CD4-positive, CD25-positive, alpha-beta regulatory T cell (primary cell): ENCODE results near the gene NCOA5. TPM values are rescaled to one million over a fixed set of nuclear protein-coding genes. Genes with fewer than 3 reads are reported as not detected.

Source experiments
- ATAC-seq, 2 donors: fragments of 150-1000 bp; cut with Tn5 transposase; one replicate each; pipeline ENCODE4 v1.10.0; 2021; ENCODE audit warnings: low read depth in 2 of 2, moderate number of reproducible peaks in 2 of 2, moderate library complexity in 1 of 2
- DNase-seq, 3 donors: peaks; one replicate each; pipeline versions ENCODE4 v3.0.0 to v3.0.0-alpha.2; 2012 to 2022; ENCODE audit warnings: mixed read lengths in 1 of 3
- H3K27ac ChIP-seq: one replicate; pipeline ENCODE4 v1.7.0; 2013; ENCODE audit warnings: mild to moderate bottlenecking, low read length; ENCODE audit not compliant: insufficient read depth, poor library complexity, severe bottlenecking
- H3K27me3 ChIP-seq: one replicate; pipeline ENCODE4 v1.7.0; 2013; ENCODE audit warnings: low read length; ENCODE audit not compliant: control insufficient read depth, insufficient read depth
- H3K36me3 ChIP-seq: one replicate; pipeline ENCODE4 v1.7.0; 2013; ENCODE audit warnings: mild to moderate bottlenecking, low read length, moderate library complexity; ENCODE audit not compliant: control insufficient read depth, insufficient read depth
- H3K4me1 ChIP-seq: 2 replicates; pipeline ENCODE4 v1.7.0; 2013; ENCODE audit warnings: mild to moderate bottlenecking, low read length; ENCODE audit not compliant: insufficient read depth, control insufficient read depth, poor library complexity, severe bottlenecking
- H3K4me3 ChIP-seq: one replicate; pipeline ENCODE4 v1.7.0; 2013; ENCODE audit warnings: low read depth, mild to moderate bottlenecking, low read length, moderate library complexity
- H3K9me3 ChIP-seq, 2 experiments: 1 replicate in 1 of 2; 2 replicates in 1 of 2; pipeline ENCODE4 v1.7.0; 2013; ENCODE audit warnings: low read length in 2 of 2, mild to moderate bottlenecking in 1 of 2, moderate library complexity in 1 of 2; ENCODE audit not compliant: control insufficient read depth in 2 of 2
- H3K27ac Mint-ChIP-seq, 3 donors: one replicate each; pipeline ENCODE4 v1.8.0; 2020 to 2022; ENCODE audit warnings: mild to moderate bottlenecking in 3 of 3, mixed read lengths in 3 of 3, moderate library complexity in 2 of 3
- H3K27me3 Mint-ChIP-seq: one replicate; pipeline ENCODE4 v1.8.0; 2022; ENCODE audit warnings: mild to moderate bottlenecking, mixed read lengths
- H3K36me3 Mint-ChIP-seq: one replicate; pipeline ENCODE4 v1.8.0; 2020; ENCODE audit warnings: mixed read lengths
- H3K4me1 Mint-ChIP-seq, 4 donors: one replicate each; pipeline ENCODE4 v1.8.0; 2020 to 2022; ENCODE audit warnings: mixed read lengths in 4 of 4, mild to moderate bottlenecking in 1 of 4
- H3K4me3 Mint-ChIP-seq, 4 donors: one replicate each; pipeline ENCODE4 v1.8.0; 2020 to 2022; ENCODE audit warnings: mild to moderate bottlenecking in 4 of 4, mixed read lengths in 4 of 4, moderate library complexity in 3 of 4
- H3K9me3 Mint-ChIP-seq, 7 donors: one replicate each; pipeline ENCODE4 v1.8.0; 2020 to 2022; ENCODE audit warnings: mixed read lengths in 7 of 7, mild to moderate bottlenecking in 3 of 7, moderate library complexity in 2 of 7
- polyA plus RNA-seq, 4 donors: library from polyadenylated mRNA; unstranded; fragments of 300-500 nt; fragmentation: Illumina TruSeq; gene quantifications; one replicate each; pipeline ENCODE4 v1.2.3, GENCODE V29; 2021
- total RNA-seq: library from RNA; stranded (reverse); gene quantifications from one replicate; pipeline ENCODE4 v1.2.3, GENCODE V29; 2022

NCOA5 gene
- total and polyA plus RNA-seq, 5 donors from 2014 or later: 20.1 to 38.5 (median 31.2) TPM

DNA sequence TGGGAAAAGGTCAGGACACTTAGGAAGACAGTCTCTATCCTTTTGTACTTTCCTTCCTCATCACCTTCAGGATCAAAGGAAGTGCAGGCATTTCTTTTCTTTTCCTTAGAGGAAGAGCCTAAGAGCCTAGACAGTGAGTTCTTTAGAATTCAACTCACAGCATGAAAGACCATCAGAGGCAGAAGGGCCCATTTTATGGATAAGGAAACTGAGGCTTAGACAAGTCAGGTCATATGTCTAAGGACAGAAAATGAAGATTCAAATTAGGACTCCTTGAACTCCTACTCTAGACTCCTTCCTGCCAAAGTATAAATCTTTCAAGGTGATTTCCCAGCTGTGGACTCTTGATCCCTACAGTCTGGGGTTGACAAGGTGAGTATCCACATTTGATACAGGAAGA is 39.9 kb downstream of the NCOA5 start:
- H3K36me3 Mint-ChIP-seq: no peaks in the 10 kb centered on the region
- H3K9me3 Mint-ChIP-seq: peaks cover 0 to 2% (median 0%) of the 10 kb centered on the region in 7 donors
- peaks cover 9% of the 10 kb centered on the region for H3K27me3 Mint-ChIP-seq
- H3K27ac Mint-ChIP-seq: no peak overlapping the region
- H3K4me1 ChIP-seq: no peaks in the 10 kb centered on the region
- H3K27ac ChIP-seq: no peak overlapping the region
- no peak overlapping the region for H3K4me3 ChIP-seq
- no peaks in the 10 kb centered on the region for H3K27me3 ChIP-seq
- no peaks in the 10 kb centered on the region for H3K9me3 ChIP-seq
- no peaks in the 10 kb centered on the region for H3K36me3 ChIP-seq
- ATAC-seq (no peak), DNase-seq (no peak)
- no peak overlapping the region for H3K4me3 Mint-ChIP-seq
- H3K4me1 Mint-ChIP-seq: no peaks in the 10 kb centered on the region

DNA sequence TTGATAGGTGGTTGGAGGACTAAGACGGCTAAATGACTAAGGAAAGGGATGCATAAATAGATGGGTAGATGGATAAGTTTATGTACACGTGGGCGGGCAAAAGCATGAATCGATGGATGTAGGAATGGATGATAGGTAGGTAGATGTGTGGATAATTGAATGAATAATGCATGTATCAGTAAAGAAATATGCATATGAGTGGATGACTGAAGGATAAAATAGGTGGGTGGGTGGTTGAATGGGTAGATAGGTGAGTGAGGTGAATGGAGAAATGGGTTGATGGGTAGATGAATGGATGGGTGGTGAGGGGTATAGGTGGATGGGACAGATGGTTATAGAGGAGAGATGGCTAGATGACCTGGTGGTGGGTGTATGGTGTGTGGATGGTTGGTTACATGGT is 40.6 kb downstream of the NCOA5 start:
- Mint-ChIP-seq H3K4me1 (no peaks in the 10 kb centered on the region), H3K9me3 (peaks cover 0 to 2% (median 0%) of the 10 kb centered on the region in 7 donors), H3K27me3 (peaks cover 12% of the 10 kb centered on the region), H3K27ac (no peak overlapping the region), H3K4me3 (no peak overlapping the region), H3K36me3 (no peaks in the 10 kb centered on the region)
- no peaks in the 10 kb centered on the region for H3K4me1 ChIP-seq
- ATAC-seq: no peak
- no peak overlapping the region for H3K27ac ChIP-seq
- no peaks in the 10 kb centered on the region for H3K9me3 ChIP-seq
- no peaks in the 10 kb centered on the region for H3K36me3 ChIP-seq
- H3K4me3 ChIP-seq: no peak overlapping the region
- no peaks in the 10 kb centered on the region for H3K27me3 ChIP-seq
- DNase-seq: no peak

DNA sequence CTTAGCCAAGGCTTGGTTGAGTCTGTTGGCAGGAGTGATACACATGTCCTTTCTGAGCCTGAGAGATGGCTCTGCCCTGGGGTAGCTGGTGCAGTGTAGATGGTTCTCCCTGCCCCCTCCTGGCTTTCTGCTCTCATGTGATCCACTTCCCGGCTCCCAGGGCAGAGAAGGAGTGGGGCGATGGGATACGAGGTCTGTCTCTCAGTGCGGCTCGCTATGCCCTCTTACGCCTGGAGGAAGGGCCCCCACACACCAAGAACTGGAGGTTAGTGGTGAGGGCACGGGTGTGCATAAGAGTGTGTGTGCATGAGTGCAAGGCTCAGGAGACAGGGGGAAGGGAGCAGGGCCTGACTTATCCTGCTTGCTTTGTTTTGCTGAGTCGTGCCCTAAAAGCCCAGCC is 41.9 kb downstream of the NCOA5 start:
- peaks cover 0 to 2% (median 0%) of the 10 kb centered on the region in 7 donors for H3K9me3 Mint-ChIP-seq
- Histone ChIP-seq H3K36me3 (no peaks in the 10 kb centered on the region), H3K9me3 (no peaks in the 10 kb centered on the region), H3K27me3 (no peaks in the 10 kb centered on the region), H3K4me3 (no peak overlapping the region), H3K27ac (no peak overlapping the region), H3K4me1 (no peaks in the 10 kb centered on the region)
- peaks cover 18% of the 10 kb centered on the region for H3K27me3 Mint-ChIP-seq
- no peaks in the 10 kb centered on the region for H3K36me3 Mint-ChIP-seq
- H3K4me3 Mint-ChIP-seq: no peak overlapping the region
- ATAC-seq: no peak
- no peak for DNase-seq
- H3K4me1 Mint-ChIP-seq: no peaks in the 10 kb centered on the region
- H3K27ac Mint-ChIP-seq: no peak overlapping the region

DNA sequence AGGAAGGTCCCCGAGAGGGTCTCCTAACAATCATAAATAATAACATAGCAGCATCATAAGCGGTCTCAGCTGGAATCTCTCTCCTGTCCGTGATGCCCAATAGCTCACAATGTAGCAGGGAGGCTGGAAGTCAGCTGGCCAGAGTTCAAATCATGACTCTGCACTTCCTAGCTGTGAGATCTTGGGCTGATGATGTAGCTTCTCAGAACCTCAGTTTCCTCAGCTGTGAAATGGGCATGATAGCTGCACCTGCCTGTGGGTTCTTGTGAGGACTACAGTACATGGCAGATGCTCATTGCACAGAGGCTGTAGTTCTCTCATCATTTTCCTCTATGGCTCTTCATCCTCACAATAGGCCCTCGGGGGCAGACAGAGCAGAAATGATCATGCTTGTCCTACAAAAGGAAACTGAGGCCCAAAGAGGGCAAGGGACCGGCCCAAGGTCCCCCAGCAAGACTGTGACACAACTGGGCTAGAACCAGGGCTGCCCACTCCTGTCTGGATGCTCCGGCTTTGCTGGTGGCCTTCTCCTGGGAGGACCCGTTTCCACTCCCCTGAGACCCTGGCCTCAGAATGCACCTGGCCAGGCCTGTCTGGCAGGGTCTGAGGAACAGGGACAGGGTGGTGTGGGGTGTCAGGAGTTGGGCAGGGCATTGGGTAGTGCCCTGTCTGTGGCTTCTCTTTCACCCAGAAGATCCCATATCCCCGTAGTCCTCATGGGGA is 43.0 kb downstream of the NCOA5 start:
- H3K4me1 Mint-ChIP-seq: no peaks in the 10 kb centered on the region
- ATAC-seq (no peak), DNase-seq (no peak)
- Histone ChIP-seq H3K9me3 (no peaks in the 10 kb centered on the region), H3K27me3 (no peaks in the 10 kb centered on the region), H3K4me1 (no peaks in the 10 kb centered on the region), H3K27ac (no peak overlapping the region), H3K4me3 (no peak overlapping the region), H3K36me3 (no peaks in the 10 kb centered on the region)
- H3K27me3 Mint-ChIP-seq: peaks cover 27% of the 10 kb centered on the region
- H3K4me3 Mint-ChIP-seq: no peak overlapping the region
- no peak overlapping the region for H3K27ac Mint-ChIP-seq
- H3K9me3 Mint-ChIP-seq: peaks cover 0 to 2% (median 0%) of the 10 kb centered on the region in 7 donors
- no peaks in the 10 kb centered on the region for H3K36me3 Mint-ChIP-seq

DNA sequence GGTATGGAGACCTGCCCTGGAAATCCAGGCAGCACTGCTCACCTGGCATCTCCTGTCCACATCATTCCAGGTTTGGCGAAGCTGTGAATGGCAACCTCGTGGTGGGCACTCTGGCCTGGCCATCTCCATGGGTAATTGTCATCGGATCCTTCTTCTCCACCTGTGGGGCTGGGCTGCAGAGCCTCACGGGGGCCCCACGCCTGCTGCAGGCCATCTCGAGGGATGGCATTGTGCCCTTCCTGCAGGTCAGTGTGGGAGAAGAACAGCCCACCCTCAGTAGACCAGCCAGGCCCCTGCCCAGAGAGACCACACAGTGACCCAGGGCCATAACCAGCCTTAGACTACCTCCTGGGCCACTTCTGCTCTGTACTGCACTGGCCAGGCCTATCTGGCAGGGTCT is 44.9 kb downstream of the NCOA5 start:
- H3K4me3 Mint-ChIP-seq: no peak overlapping the region
- no peaks in the 10 kb centered on the region for H3K4me1 Mint-ChIP-seq
- H3K4me3 ChIP-seq: no peak overlapping the region
- no peaks in the 10 kb centered on the region for H3K9me3 ChIP-seq
- ATAC-seq: no peak
- no peak overlapping the region for H3K27ac Mint-ChIP-seq
- H3K4me1 ChIP-seq: no peaks in the 10 kb centered on the region
- no peaks in the 10 kb centered on the region for H3K27me3 ChIP-seq
- no peaks in the 10 kb centered on the region for H3K36me3 ChIP-seq
- peaks cover 24% of the 10 kb centered on the region for H3K27me3 Mint-ChIP-seq
- peaks cover 0 to 2% (median 0%) of the 10 kb centered on the region in 7 donors for H3K9me3 Mint-ChIP-seq
- H3K36me3 Mint-ChIP-seq: no peaks in the 10 kb centered on the region
- no peak for DNase-seq
- H3K27ac ChIP-seq: no peak overlapping the region

DNA sequence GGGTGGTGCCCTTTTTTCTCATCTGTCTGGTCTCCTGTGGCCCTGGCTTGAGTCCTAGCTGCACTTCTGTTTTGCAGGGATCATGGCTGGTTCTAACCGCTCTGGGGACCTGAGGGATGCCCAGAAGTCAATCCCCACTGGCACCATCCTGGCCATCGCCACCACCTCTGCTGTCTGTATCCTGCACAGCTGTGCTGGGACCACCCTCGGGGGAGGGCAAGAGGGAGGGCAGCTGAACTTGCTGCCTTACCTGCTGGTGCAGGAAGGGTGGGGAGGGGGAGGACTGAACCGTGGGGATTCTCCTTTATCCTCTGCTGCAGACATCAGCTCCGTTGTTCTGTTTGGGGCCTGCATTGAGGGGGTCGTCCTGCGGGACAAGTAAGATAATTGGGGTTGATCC is 46.2 kb downstream of the NCOA5 start:
- H3K36me3 Mint-ChIP-seq: no peaks in the 10 kb centered on the region
- no peak overlapping the region for H3K4me3 Mint-ChIP-seq
- Histone ChIP-seq H3K36me3 (no peaks in the 10 kb centered on the region), H3K4me1 (no peaks in the 10 kb centered on the region), H3K27me3 (peaks cover 3% of the 10 kb centered on the region), H3K27ac (no peak overlapping the region), H3K4me3 (no peak overlapping the region), H3K9me3 (no peaks in the 10 kb centered on the region)
- H3K4me1 Mint-ChIP-seq: no peaks in the 10 kb centered on the region
- H3K27me3 Mint-ChIP-seq: peaks cover 32% of the 10 kb centered on the region
- DNase-seq (no peak), ATAC-seq (no peak)
- no peak overlapping the region for H3K27ac Mint-ChIP-seq
- peaks cover 0 to 2% (median 0%) of the 10 kb centered on the region in 7 donors for H3K9me3 Mint-ChIP-seq

DNA sequence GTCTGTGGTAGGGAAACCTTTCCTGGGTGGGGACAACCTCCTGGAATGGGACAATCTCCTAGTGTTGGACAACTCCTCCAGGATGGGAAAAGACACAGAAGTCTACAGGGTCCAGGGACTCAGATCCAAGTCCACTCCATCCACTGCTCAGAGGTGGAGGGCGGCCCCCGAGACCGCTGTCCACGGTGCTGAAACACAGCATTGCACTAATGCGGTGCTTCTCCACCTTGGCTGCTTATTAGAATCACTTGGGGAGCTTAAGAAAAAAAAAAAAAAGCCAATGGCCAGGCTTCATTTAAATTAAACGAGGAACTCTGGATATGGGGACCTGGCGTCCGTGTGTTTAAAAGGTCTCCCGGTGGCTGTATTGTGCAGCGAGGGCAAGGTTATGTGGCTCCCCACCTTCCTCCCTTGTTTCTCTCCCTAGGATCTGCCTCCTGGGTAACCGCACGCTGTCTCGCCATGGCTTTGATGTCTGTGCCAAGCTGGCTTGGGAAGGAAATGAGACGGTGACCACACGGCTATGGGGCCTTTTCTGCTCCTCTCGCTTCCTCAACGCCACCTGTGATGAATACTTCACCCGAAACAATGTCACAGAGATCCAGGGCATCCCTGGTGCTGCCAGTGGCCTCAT is 48.7 kb downstream of the NCOA5 start:
- ATAC-seq (no peak), DNase-seq (peak; percentile 21 to 37 (median 31))
- H3K27me3 Mint-ChIP-seq: peaks cover 40% of the 10 kb centered on the region

GRCh38 chr20:46037036-46037435 is 52.7 kb downstream of the NCOA5 start:
- Histone ChIP-seq H3K4me3 (no peak overlapping the region), H3K27me3 (peaks cover 26% of the 10 kb centered on the region), H3K27ac (no peak overlapping the region), H3K9me3 (no peaks in the 10 kb centered on the region), H3K4me1 (no peaks in the 10 kb centered on the region), H3K36me3 (no peaks in the 10 kb centered on the region)
- Mint-ChIP-seq H3K27me3 (peaks cover 56% of the 10 kb centered on the region), H3K4me1 (no peaks in the 10 kb centered on the region), H3K36me3 (no peaks in the 10 kb centered on the region), H3K9me3 (no peaks in the 10 kb centered on the region), H3K4me3 (no peak overlapping the region), H3K27ac (no peak overlapping the region)
- DNase-seq (no peak), ATAC-seq (no peak)

More for the DNA sequence above, 48.7 kb downstream of the NCOA5 start:
- Histone ChIP-seq H3K27ac (no peak overlapping the region), H3K4me3 (no peak overlapping the region), H3K27me3 (peaks cover 4% of the 10 kb centered on the region), H3K9me3 (no peaks in the 10 kb centered on the region), H3K36me3 (no peaks in the 10 kb centered on the region), H3K4me1 (no peaks in the 10 kb centered on the region)
- no peak overlapping the region for H3K4me3 Mint-ChIP-seq
- no peaks in the 10 kb centered on the region for H3K4me1 Mint-ChIP-seq
- peaks cover 0 to 1% (median 0%) of the 10 kb centered on the region in 7 donors for H3K9me3 Mint-ChIP-seq
- H3K36me3 Mint-ChIP-seq: no peaks in the 10 kb centered on the region
- no peak overlapping the region for H3K27ac Mint-ChIP-seq
